ENCODE results near the gene IL17RD. TPM values are rescaled to one million over a fixed set of nuclear protein-coding genes. Genes with fewer than 3 reads are reported as not detected.

IL17RD gene
- total RNA-seq, 2 experiments from 2014 or later = not detected

- no peaks in the 10 kb centered on the region for H3K9me3 ChIP-seq (ENCODE audit: control insufficient read depth in 1 of 2, insufficient read depth in 1 of 2, low read length in 2 of 2)
- H3K27me3 ChIP-seq (ENCODE audit: control insufficient read depth in 1 of 2, insufficient read depth in 2 of 2, low read length in 2 of 2) = peaks cover 4 to 11% of the 10 kb centered on the region in 2 experiments
- no peaks in the 10 kb centered on the region for H3K4me1 ChIP-seq (ENCODE audit: insufficient read depth, low read length)
- intact Hi-C loops (cut with DNase I, micrococcal nuclease) = no loop called here
- H3K4me3 ChIP-seq (ENCODE audit: low read length) = no peak overlapping the region
- ChIA-PET POLR2A (no interaction called here), CTCF (no interaction called here)
- DNase-seq (no peak), ATAC-seq (ENCODE audit: poor library complexity) (no peak)
- TF ChIP-seq CTCF (IDR thresholded peaks at IDR 0.05) = no peak
- H3K27ac ChIP-seq (ENCODE audit: low read depth in 1 of 2, low read length in 2 of 2) = no peak overlapping the region
- Mint-ChIP-seq H3K9me3 (no peaks in the 10 kb centered on the region), H3K4me3 (no peak overlapping the region), H3K27me3 (peaks cover 54% of the 10 kb centered on the region), H3K36me3 (ENCODE audit: low read depth) (no peaks in the 10 kb centered on the region), H3K4me1 (ENCODE audit: low read depth) (no peaks in the 10 kb centered on the region), H3K27ac (no peak overlapping the region)
- no peaks in the 10 kb centered on the region for H3K36me3 ChIP-seq (ENCODE audit: insufficient read depth, low read length)
These were observed 22.8 kb downstream of the IL17RD start for GRCh38 chr3:57142411-57142723.

DNA sequence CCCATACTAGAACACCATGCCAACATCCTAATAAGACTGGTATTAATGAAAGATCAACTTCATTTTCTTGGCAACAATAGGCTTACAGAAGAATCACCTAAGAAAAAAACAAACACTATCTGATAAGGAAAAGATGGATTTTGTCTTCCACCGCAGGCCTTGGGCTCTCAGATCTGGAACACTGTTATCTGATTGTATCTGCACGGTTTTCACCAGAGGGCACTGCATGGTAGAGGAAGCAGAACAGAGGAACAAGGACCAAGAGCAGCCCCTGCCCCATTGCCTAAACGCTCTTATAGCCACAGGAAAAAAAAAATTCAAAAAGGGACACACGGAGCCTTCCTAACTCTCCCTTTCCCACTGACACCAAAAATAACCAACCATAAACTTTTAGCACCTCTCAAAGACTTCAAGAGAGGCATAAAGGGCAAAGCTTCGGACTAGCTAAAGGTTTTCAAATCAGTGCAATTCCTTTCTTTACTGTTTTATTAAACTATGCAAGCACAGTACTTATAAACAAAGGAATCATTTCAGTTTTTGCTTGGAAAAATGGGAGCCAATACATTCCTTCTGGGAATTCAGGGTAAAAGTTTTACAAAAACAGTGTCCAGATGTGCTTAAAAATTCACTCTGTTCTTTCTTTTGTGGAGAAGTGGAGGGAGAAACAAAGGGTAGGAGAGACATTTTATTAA lies 23.3 kb downstream of the IL17RD start:
- DNase-seq (no peak), ATAC-seq (ENCODE audit: poor library complexity) (no peak)
- Mint-ChIP-seq H3K4me1 (ENCODE audit: low read depth) (no peaks in the 10 kb centered on the region), H3K27ac (no peak overlapping the region), H3K4me3 (no peak overlapping the region), H3K27me3 (peaks cover 55% of the 10 kb centered on the region), H3K36me3 (ENCODE audit: low read depth) (no peaks in the 10 kb centered on the region), H3K9me3 (no peaks in the 10 kb centered on the region)
- Histone ChIP-seq H3K27me3 (ENCODE audit: control insufficient read depth in 1 of 2, insufficient read depth in 2 of 2, low read length in 2 of 2) (peaks cover 8 to 11% of the 10 kb centered on the region in 2 experiments), H3K4me1 (ENCODE audit: insufficient read depth, low read length) (no peaks in the 10 kb centered on the region), H3K36me3 (ENCODE audit: insufficient read depth, low read length) (no peaks in the 10 kb centered on the region), H3K9me3 (ENCODE audit: control insufficient read depth in 1 of 2, insufficient read depth in 1 of 2, low read length in 2 of 2) (no peaks in the 10 kb centered on the region), H3K27ac (ENCODE audit: low read depth in 1 of 2, low read length in 2 of 2) (no peak overlapping the region), H3K4me3 (ENCODE audit: low read length) (no peak overlapping the region)
- ChIA-PET CTCF (no interaction called here), POLR2A (no interaction called here)
- intact Hi-C loops (cut with DNase I, micrococcal nuclease) = no loop called here
- TF ChIP-seq CTCF (IDR thresholded peaks at IDR 0.05) = no peak

DNA sequence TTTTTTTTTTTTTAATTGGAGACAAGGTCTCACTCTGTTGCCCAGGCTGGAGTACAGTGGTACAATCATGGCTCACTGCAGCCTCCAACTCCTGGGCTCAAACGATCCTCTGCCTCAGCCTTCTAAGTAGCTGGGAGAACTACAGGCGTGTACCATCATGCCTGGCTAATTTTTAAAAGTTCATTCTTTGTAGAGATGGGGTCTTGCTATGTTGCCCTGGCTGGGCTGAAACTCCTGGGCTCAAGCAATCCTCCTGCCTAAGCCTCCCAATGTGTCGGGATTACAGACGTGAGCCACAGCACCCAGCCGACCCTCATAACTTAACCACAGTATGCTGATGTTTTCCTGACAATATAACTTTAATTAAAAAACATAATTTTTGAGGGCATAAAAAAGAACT lies 24.3 kb downstream of the IL17RD start:
- Histone ChIP-seq H3K9me3 (ENCODE audit: control insufficient read depth in 1 of 2, insufficient read depth in 1 of 2, low read length in 2 of 2) (no peaks in the 10 kb centered on the region), H3K27me3 (ENCODE audit: control insufficient read depth in 1 of 2, insufficient read depth in 2 of 2, low read length in 2 of 2) (peaks cover 8 to 11% of the 10 kb centered on the region in 2 experiments), H3K4me1 (ENCODE audit: insufficient read depth, low read length) (no peaks in the 10 kb centered on the region), H3K4me3 (ENCODE audit: low read length) (no peak overlapping the region), H3K27ac (ENCODE audit: low read depth in 1 of 2, low read length in 2 of 2) (no peak overlapping the region), H3K36me3 (ENCODE audit: insufficient read depth, low read length) (no peaks in the 10 kb centered on the region)
- Mint-ChIP-seq H3K27me3 (peaks cover 55% of the 10 kb centered on the region), H3K4me1 (ENCODE audit: low read depth) (no peaks in the 10 kb centered on the region), H3K9me3 (no peaks in the 10 kb centered on the region), H3K27ac (no peak overlapping the region), H3K36me3 (ENCODE audit: low read depth) (no peaks in the 10 kb centered on the region), H3K4me3 (no peak overlapping the region)
- POLR2A ChIA-PET = no interaction called here
- no peak for TF ChIP-seq CTCF (IDR thresholded peaks at IDR 0.05)
- CTCF ChIA-PET = no interaction called here
- DNase-seq (no peak), ATAC-seq (ENCODE audit: poor library complexity) (no peak)
- intact Hi-C loops (cut with DNase I, micrococcal nuclease) = no loop called here

Measured in CD4-positive, alpha-beta T cell (primary cell).